IPS-15b (cell line): ENCODE measurements around the gene LRRC10B.

Experiments
- H3K27me3 ChIP-seq: one replicate; pipeline ENCODE4 v1.6.1; 2013; ENCODE audit warnings: low read length; ENCODE audit not compliant: control insufficient read depth, insufficient read depth
- H3K36me3 ChIP-seq: one replicate; pipeline ENCODE4 v1.6.1; 2013; ENCODE audit warnings: low read length; ENCODE audit not compliant: control insufficient read depth, insufficient read depth
- H3K4me1 ChIP-seq: one replicate; pipeline ENCODE4 v1.6.1; 2013; ENCODE audit warnings: mild to moderate bottlenecking, low read length; ENCODE audit not compliant: control insufficient read depth, insufficient read depth
- H3K4me3 ChIP-seq: one replicate; pipeline ENCODE4 v1.5.1; 2013; ENCODE audit warnings: low read depth, low read length
- H3K9ac ChIP-seq: one replicate; pipeline ENCODE4 v1.6.1; 2013; ENCODE audit warnings: low read depth, mild to moderate bottlenecking, low read length
- H3K9me3 ChIP-seq: one replicate; pipeline ENCODE4 v1.6.1; 2013; ENCODE audit warnings: mild to moderate bottlenecking, low read length; ENCODE audit not compliant: control insufficient read depth, insufficient read depth

Gene LRRC10B

GRCh38 chr11:61526229-61526628 lies 17.7 kb downstream of the LRRC10B start:
- no peak overlapping the region for H3K9ac ChIP-seq
- no peaks in the 10 kb centered on the region for H3K27me3 ChIP-seq
- H3K36me3 ChIP-seq, result no peaks in the 10 kb centered on the region
- H3K4me1 ChIP-seq, result no peaks in the 10 kb centered on the region
- H3K9me3 ChIP-seq, result no peaks in the 10 kb centered on the region
- no peak overlapping the region for H3K4me3 ChIP-seq

GRCh38 chr11:61526956-61527731 lies 18.6 kb downstream of the LRRC10B start:
- no peak overlapping the region for H3K9ac ChIP-seq
- no peaks in the 10 kb centered on the region for H3K36me3 ChIP-seq
- H3K4me3 ChIP-seq, result no peak overlapping the region
- no peaks in the 10 kb centered on the region for H3K27me3 ChIP-seq
- H3K9me3 ChIP-seq, result no peaks in the 10 kb centered on the region
- no peaks in the 10 kb centered on the region for H3K4me1 ChIP-seq

GRCh38 chr11:61528114-61528513 lies 19.6 kb downstream of the LRRC10B start:
- no peaks in the 10 kb centered on the region for H3K36me3 ChIP-seq
- H3K27me3 ChIP-seq, result no peaks in the 10 kb centered on the region
- H3K4me3 ChIP-seq, result no peak overlapping the region
- no peaks in the 10 kb centered on the region for H3K4me1 ChIP-seq
- H3K9ac ChIP-seq, result no peak overlapping the region
- H3K9me3 ChIP-seq, result no peaks in the 10 kb centered on the region

GRCh38 chr11:61529537-61530225 lies 21.1 kb downstream of the LRRC10B start:
- Histone ChIP-seq H3K9ac (no peak overlapping the region), H3K4me1 (no peaks in the 10 kb centered on the region), H3K9me3 (no peaks in the 10 kb centered on the region), H3K27me3 (no peaks in the 10 kb centered on the region), H3K36me3 (no peaks in the 10 kb centered on the region), H3K4me3 (no peak overlapping the region)

- no peak overlapping the region for H3K9ac ChIP-seq
- no peaks in the 10 kb centered on the region for H3K27me3 ChIP-seq
- no peak overlapping the region for H3K4me3 ChIP-seq
- H3K9me3 ChIP-seq, result no peaks in the 10 kb centered on the region
- no peaks in the 10 kb centered on the region for H3K36me3 ChIP-seq
- no peaks in the 10 kb centered on the region for H3K4me1 ChIP-seq
Observed at GRCh38 chr11:61531044-61531443, 22.5 kb downstream of the LRRC10B start.

- H3K27me3 ChIP-seq, result no peaks in the 10 kb centered on the region
- H3K4me1 ChIP-seq, result no peaks in the 10 kb centered on the region
- H3K36me3 ChIP-seq, result no peaks in the 10 kb centered on the region
- no peak overlapping the region for H3K4me3 ChIP-seq
- no peak overlapping the region for H3K9ac ChIP-seq
- H3K9me3 ChIP-seq, result no peaks in the 10 kb centered on the region
Observed at GRCh38 chr11:61532134-61533038, 23.8 kb downstream of the LRRC10B start.

GRCh38 chr11:61533039-61533375 lies 24.5 kb downstream of the LRRC10B start:
- no peaks in the 10 kb centered on the region for H3K4me1 ChIP-seq

DNA sequence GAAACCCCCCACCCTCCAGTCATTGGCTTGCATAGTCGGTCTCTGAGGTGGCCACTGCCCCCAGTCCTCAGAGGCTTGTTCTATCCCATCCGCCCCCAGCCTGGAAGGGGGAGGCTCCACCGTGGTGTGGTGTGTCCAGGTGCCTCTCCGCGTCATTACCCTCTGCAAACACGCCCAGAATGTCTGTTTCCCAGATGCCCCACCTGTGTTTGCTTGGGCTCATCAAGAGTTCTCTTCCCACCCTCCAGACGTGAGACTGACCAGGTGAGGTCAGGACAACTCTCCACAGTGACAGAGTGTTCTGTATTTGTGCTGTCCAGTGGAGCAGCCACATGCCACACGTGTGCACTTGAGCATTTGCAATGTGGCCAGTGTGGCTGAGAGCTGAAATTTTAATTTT lies 24.9 kb downstream of the LRRC10B start:
- no peak overlapping the region for H3K4me3 ChIP-seq
- H3K9me3 ChIP-seq, result no peaks in the 10 kb centered on the region
- no peaks in the 10 kb centered on the region for H3K36me3 ChIP-seq
- H3K9ac ChIP-seq, result no peak overlapping the region
- H3K4me1 ChIP-seq, result no peaks in the 10 kb centered on the region
- no peaks in the 10 kb centered on the region for H3K27me3 ChIP-seq

More at GRCh38 chr11:61533039-61533375, 24.5 kb downstream of the LRRC10B start:
- no peaks in the 10 kb centered on the region for H3K9me3 ChIP-seq
- no peaks in the 10 kb centered on the region for H3K27me3 ChIP-seq
- no peak overlapping the region for H3K4me3 ChIP-seq
- no peak overlapping the region for H3K9ac ChIP-seq
- H3K36me3 ChIP-seq, result no peaks in the 10 kb centered on the region

GRCh38 chr11:61534025-61534932 lies 25.7 kb downstream of the LRRC10B start:
- H3K4me1 ChIP-seq, result no peaks in the 10 kb centered on the region
- H3K4me3 ChIP-seq, result no peak overlapping the region
- no peaks in the 10 kb centered on the region for H3K9me3 ChIP-seq
- no peak overlapping the region for H3K9ac ChIP-seq
- no peaks in the 10 kb centered on the region for H3K27me3 ChIP-seq
- H3K36me3 ChIP-seq, result no peaks in the 10 kb centered on the region

- Histone ChIP-seq H3K4me1 (no peaks in the 10 kb centered on the region), H3K9ac (no peak overlapping the region), H3K4me3 (no peak overlapping the region), H3K9me3 (no peaks in the 10 kb centered on the region), H3K36me3 (no peaks in the 10 kb centered on the region), H3K27me3 (no peaks in the 10 kb centered on the region)
Observed at GRCh38 chr11:61534933-61535839, 26.6 kb downstream of the LRRC10B start.
